Panc1 (cell line): Measurements from ENCODE around the gene EID3. TPM values are rescaled to one million over a fixed set of nuclear protein-coding genes. Genes with fewer than 3 reads are reported as not detected.

Experiments used
- ATAC-seq: fragments of 200-7000 bp; cut with Tn5 transposase; 2 replicates; pipeline ENCODE4 v1.9.1; 2020; ENCODE audit warnings: mild to moderate bottlenecking, moderate library complexity
- BruUV-seq: library from RNA; stranded (reverse); fragments of 400-500 nt; replicated peaks from 2 replicates; lab custom pipeline; 2021; lab: Mats Ljungman, UMichigan
- CTCF ChIA-PET: fragments of 300-600 bp; sonication (Branson Sonifier 250); formaldehyde crosslinking; loops from one replicate; lab custom pipeline; 2022; ENCODE audit warnings: antibody characterized with exemption; lab: Charles Lee
- POLR2A ChIA-PET: fragments of 300-600 bp; sonication (Branson Sonifier 250); formaldehyde crosslinking; loops from one replicate; lab custom pipeline; 2022; ENCODE audit warnings: antibody characterized with exemption; lab: Charles Lee
- DNase-seq: peaks from one replicate; pipeline ENCODE4 v3.0.0-alpha.2; 2010; ENCODE audit warnings: low read depth, low spot score
- H3K27ac ChIP-seq: 2 replicates; pipeline ENCODE4 v1.5.1; 2011; ENCODE audit warnings: mild to moderate bottlenecking, low read length, inconsistent platforms
- H3K27me3 ChIP-seq: fragments of 200-500 bp; sonication (Bioruptor generic); 2 replicates; pipeline ENCODE4 v1.6.0; 2014; ENCODE audit warnings: low read length, inconsistent platforms; ENCODE audit not compliant: control insufficient read depth, insufficient read depth
- H3K36me3 ChIP-seq: fragments of 200-500 bp; sonication (Bioruptor generic); 2 replicates; pipeline ENCODE4 v1.5.1; 2014; ENCODE audit warnings: inconsistent platforms, mild to moderate bottlenecking, low read length, moderate library complexity; ENCODE audit not compliant: control insufficient read depth, insufficient read depth
- H3K4me1 ChIP-seq: 2 replicates; pipeline ENCODE4 v1.5.1; 2011; ENCODE audit warnings: inconsistent platforms, mild to moderate bottlenecking, low read length, moderate library complexity; ENCODE audit not compliant: control insufficient read depth, insufficient read depth
- H3K4me3 ChIP-seq, 2 experiments: 2 replicates each; pipeline ENCODE4 v1.5.1; 2011 to 2012; ENCODE audit warnings: low read depth in 2 of 2, low read length in 2 of 2, mild to moderate bottlenecking in 2 of 2, inconsistent platforms in 1 of 2, moderate library complexity in 1 of 2
- H3K9me3 ChIP-seq: fragments of 200-500 bp; sonication (Bioruptor generic); 2 replicates; pipeline ENCODE4 v1.5.1; 2014; ENCODE audit warnings: low read depth, mild to moderate bottlenecking, inconsistent platforms, low read length, moderate library complexity; ENCODE audit not compliant: control insufficient read depth, insufficient read depth
- CTCF ChIP-seq: fragments of 450-650 bp; IDR thresholded peaks from 2 replicates; pipeline ENCODE4 v1.5.1; 2017; ENCODE audit warnings: mild to moderate bottlenecking
- POLR2AphosphoS5 ChIP-seq: IDR thresholded peaks from 2 replicates; pipeline ENCODE4 v1.6.1; 2012; ENCODE audit warnings: mild to moderate bottlenecking, low read depth, low read length, moderate library complexity
- REST ChIP-seq, 2 experiments: IDR thresholded peaks; 2 replicates each; pipeline ENCODE4 v1.6.1; 2011 to 2012; ENCODE audit warnings: low read depth in 2 of 2, control low read depth in 1 of 2, low read length in 1 of 2, mild to moderate bottlenecking in 1 of 2, moderate library complexity in 1 of 2; ENCODE audit not compliant: insufficient read depth in 1 of 2
- SIN3A ChIP-seq: IDR thresholded peaks from 2 replicates; pipeline ENCODE4 v1.6.1; 2012; ENCODE audit warnings: low read depth, mild to moderate bottlenecking, low read length, moderate library complexity, borderline replicate concordance; ENCODE audit not compliant: insufficient read depth
- TCF7L2 ChIP-seq: IDR thresholded peaks from 2 replicates; pipeline ENCODE4 v1.6.1; 2011; ENCODE audit warnings: mild to moderate bottlenecking, low read depth, low read length, inconsistent platforms
- in situ Hi-C: cut with HindIII; loops from 2 replicates; pipeline ENCODE4 v1.10.0; 2016; ENCODE audit warnings: low sequenced_read_pairs, low pct_unique_long_range_greater_than_20kb
- intact Hi-C: fragments of 100-400 bp; cut with micrococcal nuclease; formaldehyde crosslinking; loops from one replicate; pipeline ENCODE4 v1.10.0; 2022; ENCODE audit not compliant: unreplicated experiment
- total RNA-seq: library from RNA; stranded (reverse); gene quantifications from one replicate; pipeline ENCODE4 v1.2.1, GENCODE V29; 2021; ENCODE audit not compliant: unreplicated experiment

EID3 gene
- total RNA-seq, 1 experiment from 2014 or later = 18.5 TPM

GRCh38 chr12:104280717-104281458 lies 22.7 kb upstream of the EID3 start:
- H3K27ac ChIP-seq = peak overlapping the region; percentile 85
- H3K36me3 ChIP-seq = no peaks in the 10 kb centered on the region
- H3K4me1 ChIP-seq = peaks cover 40% of the 10 kb centered on the region
- no peak for DNase-seq
- peaks cover 5% of the 10 kb centered on the region; the same call in 1 of the 2 replicates for H3K9me3 ChIP-seq
- no peak overlapping the region for H3K4me3 ChIP-seq
- intact Hi-C loops = no loop called here
- in situ Hi-C loops = no loop called here
- ATAC-seq = peak; percentile 37
- H3K27me3 ChIP-seq = no peaks in the 10 kb centered on the region
- TF ChIP-seq CTCF (no peak), TCF7L2 (no peak), POLR2AphosphoS5 (no peak), SIN3A (no peak), REST (IDR thresholded peaks at IDR 0.05; ENCODE audit: insufficient read depth in 1 of 2, low read depth in 2 of 2, low read length in 1 of 2) (no peak)
- no TSS peak for BruUV-seq
- ChIA-PET POLR2A (no interaction called here), CTCF (no interaction called here)

DNA sequence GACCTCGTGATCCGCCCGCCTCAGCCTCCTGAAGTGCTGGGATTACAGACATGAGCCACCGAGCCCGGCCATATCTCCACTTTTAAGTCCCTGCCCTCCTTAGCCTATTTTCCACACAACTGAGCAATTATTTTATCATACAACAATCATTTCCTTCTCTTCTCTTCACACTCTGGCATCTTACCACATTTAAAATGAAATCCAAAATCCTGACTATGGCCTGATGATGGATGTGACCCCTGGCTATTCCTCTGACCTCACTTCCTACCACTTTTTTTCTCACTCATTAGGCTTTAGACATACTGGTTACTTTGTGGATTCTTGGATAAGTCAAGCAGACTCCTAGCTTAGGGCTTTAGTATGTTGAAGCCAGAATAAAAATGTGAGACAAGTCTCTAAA lies 21.9 kb upstream of the EID3 start:
- Histone ChIP-seq H3K27ac (peak overlapping the region; percentile 64), H3K36me3 (no peaks in the 10 kb centered on the region), H3K9me3 (peaks cover 5% of the 10 kb centered on the region; the same call in 1 of the 2 replicates), H3K4me3 (no peak overlapping the region), H3K27me3 (no peaks in the 10 kb centered on the region), H3K4me1 (peaks cover 43% of the 10 kb centered on the region)
- intact Hi-C loops = no loop called here
- no TSS peak for BruUV-seq
- TF ChIP-seq SIN3A (no peak), POLR2AphosphoS5 (no peak), REST (IDR thresholded peaks at IDR 0.05; ENCODE audit: insufficient read depth in 1 of 2, low read depth in 2 of 2, low read length in 1 of 2) (no peak)
- CTCF ChIA-PET = no interaction called here
- POLR2A ChIA-PET = no interaction called here
- ATAC-seq (no peak), DNase-seq (no peak)
- in situ Hi-C loops = no loop called here
